Fibroblast of the aortic adventitia (primary cell): Measurements from ENCODE around the gene SLC66A2. TPM values are rescaled to one million over a fixed set of nuclear protein-coding genes. Genes with fewer than 3 reads are reported as not detected.

Experiments used
- DNase-seq: peaks from one replicate; pipeline ENCODE4 v3.0.0-alpha.2; 2010; ENCODE audit warnings: low read depth
- H3K4me3 ChIP-seq: 2 replicates; pipeline ENCODE4 v1.5.1; 2011; ENCODE audit warnings: low read depth, mild to moderate bottlenecking, control low read depth, low read length, moderate library complexity
- total RNA-seq: library from RNA; depleted of rRNA; stranded (reverse); fragments of >200 nt; gene quantifications from 2 replicates; pipeline ENCODE4 v1.2.3, GENCODE V29; 2012; ENCODE audit warnings: low replicate concordance
- TF ChIP-seq, protein P1 (sequence below): IDR thresholded peaks from 2 replicates; pipeline ENCODE4 v1.5.1; 2011; ENCODE audit warnings: mild to moderate bottlenecking, low read length, control low read depth, inconsistent platforms; ENCODE audit not compliant: insufficient read depth

SLC66A2 gene
- total RNA-seq, 1 donor, result 15.6 TPM

DNA sequence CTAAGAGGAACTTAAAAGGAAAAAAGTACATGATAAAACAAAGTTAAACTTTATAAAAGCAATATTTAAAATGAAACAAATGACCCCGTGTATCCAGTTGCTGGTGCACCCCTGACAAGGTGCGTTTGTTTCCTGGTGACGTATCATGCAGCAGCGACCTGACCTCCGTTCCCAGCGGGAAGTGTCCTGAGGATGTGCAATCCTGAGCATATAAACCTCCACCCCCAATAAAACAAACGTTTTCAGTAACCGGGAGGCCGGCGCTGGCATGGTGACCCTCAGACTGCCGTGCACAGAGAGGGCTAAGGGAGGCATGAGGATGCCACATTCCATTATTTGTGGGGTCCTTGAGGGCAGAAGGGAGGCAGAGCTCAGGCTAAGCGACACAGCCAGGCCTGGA lies 14.8 kb downstream of the SLC66A2 start:
- TF ChIP-seq, protein P1, sequence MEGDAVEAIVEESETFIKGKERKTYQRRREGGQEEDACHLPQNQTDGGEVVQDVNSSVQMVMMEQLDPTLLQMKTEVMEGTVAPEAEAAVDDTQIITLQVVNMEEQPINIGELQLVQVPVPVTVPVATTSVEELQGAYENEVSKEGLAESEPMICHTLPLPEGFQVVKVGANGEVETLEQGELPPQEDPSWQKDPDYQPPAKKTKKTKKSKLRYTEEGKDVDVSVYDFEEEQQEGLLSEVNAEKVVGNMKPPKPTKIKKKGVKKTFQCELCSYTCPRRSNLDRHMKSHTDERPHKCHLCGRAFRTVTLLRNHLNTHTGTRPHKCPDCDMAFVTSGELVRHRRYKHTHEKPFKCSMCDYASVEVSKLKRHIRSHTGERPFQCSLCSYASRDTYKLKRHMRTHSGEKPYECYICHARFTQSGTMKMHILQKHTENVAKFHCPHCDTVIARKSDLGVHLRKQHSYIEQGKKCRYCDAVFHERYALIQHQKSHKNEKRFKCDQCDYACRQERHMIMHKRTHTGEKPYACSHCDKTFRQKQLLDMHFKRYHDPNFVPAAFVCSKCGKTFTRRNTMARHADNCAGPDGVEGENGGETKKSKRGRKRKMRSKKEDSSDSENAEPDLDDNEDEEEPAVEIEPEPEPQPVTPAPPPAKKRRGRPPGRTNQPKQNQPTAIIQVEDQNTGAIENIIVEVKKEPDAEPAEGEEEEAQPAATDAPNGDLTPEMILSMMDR, result no peak
- no peak for DNase-seq
- no peak overlapping the region for H3K4me3 ChIP-seq

DNA sequence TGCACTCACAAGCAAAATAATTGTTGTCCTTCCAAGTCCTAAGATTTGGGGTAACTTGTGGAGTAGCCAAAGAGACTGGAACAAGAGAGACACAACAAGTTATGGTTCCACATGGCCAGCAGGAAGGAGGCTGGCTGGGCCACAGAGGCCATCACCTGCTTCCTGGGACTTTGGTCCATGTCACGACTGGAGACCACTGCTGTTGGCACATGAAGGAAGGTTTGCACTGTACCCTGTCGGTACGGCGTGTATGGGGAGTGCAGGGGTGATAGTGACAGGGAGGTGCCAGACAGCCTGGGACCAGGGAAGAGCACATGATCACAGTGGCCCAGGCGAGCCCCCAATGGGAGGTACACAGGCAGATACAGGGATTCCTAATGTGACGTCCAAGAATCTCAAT lies 15.5 kb downstream of the SLC66A2 start:
- TF ChIP-seq, protein P1, result no peak
- no peak overlapping the region for H3K4me3 ChIP-seq

DNA sequence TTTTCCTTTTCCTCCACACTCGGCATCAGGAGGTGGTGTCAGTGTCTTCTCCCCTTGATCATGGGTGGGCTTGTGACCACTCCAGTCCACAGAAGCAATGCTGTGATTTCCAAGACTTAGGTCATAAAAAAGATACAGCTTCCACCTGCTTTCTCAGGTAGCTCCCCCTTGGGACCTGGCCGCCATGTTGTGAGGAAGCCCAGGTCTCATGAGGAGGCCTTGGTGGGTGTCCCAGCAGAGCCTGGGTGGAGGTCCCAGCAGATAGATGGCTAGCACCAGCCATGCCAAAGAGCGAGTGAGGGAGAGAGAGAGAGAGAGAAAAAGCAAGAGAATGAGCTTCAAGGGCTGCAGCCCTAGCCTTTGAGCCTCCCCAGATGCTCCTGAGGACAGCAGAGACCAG lies 16.0 kb downstream of the SLC66A2 start:
- H3K4me3 ChIP-seq, result no peak overlapping the region
- TF ChIP-seq, protein P1, result no peak
- no peak for DNase-seq

More for the DNA sequence above, 15.5 kb downstream of the SLC66A2 start:
- DNase-seq, result no peak

DNA sequence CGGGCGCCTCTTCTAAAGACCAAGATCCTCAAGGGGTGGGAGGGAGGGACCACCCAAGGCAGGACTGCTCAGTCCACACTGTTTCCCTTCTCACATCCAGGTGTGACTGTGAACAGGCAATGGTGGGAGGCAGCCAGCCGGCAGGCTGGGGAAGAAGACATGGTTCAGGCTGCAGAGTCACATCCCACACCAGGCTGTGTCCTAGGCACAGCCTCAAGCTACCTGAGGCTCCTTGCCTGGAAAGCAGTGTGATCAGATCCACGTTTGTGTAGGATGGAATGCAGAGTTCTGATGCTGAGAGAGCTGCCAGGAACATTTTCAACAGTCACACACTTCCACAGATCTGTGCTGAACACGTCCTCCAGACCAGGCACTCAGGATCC lies 16.4 kb downstream of the SLC66A2 start:
- TF ChIP-seq, protein P1, result no peak

DNA sequence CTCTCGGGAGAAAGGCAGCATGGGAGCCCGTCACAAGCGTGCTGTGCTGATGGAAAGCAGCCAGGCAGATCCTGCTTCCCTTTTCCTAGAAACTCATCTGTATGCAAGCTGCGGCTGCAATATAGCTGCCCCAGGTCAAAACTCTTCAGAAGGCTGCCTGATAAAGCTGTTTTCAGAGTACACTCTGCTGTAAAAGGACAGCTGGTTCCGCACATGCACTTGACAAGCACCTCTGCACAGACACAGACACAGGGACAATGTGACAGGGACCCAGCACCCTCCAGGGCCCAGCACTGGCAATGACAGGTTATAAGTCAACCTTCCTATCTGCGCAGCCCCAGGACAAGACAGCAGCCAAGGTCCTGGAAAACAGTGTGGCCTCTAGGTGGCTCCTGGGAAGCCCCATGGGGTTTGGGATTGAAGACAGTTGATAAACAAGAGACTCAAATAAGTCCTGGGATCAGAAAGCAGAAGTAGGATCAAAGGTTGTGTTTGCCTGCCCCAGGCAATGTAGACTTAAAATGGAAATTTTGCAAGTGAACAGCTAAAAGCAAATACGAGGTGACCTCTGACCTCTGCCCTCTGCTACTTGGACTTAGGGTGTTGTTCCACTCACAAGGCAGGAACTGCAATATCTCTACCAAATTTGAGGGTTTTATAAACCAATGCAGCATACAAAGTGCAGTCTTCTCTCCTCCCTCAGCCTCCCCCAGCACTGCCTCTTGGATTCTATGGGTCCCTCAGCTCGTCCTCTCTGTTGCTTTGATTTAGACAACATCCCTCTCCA lies 16.9 kb downstream of the SLC66A2 start:
- TF ChIP-seq, protein P1, result no peak
- DNase-seq, result no peak
- no peak overlapping the region for H3K4me3 ChIP-seq

More for the DNA sequence above, 16.4 kb downstream of the SLC66A2 start:
- no peak overlapping the region for H3K4me3 ChIP-seq
- DNase-seq, result no peak

DNA sequence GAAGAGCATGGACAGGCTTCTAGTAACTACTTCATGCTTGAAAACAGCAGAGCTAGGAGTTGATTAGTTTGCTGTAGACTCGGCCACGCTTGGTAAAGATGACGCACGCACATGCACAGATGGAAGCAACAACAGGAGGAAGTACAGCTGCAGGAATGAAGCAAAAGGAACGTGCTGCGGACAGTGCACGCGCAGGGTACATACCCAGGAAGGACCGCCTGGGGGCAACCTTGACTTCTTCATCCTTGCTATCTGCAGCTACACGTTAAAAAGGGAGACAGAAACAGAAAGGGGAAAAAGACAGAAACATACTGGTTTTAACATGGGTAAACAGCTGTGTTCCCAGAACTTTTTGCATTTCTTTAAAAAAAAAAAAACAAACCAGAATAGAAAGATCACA lies 17.7 kb downstream of the SLC66A2 start:
- DNase-seq, result no peak
- no peak overlapping the region for H3K4me3 ChIP-seq
- TF ChIP-seq, protein P1, result no peak

DNA sequence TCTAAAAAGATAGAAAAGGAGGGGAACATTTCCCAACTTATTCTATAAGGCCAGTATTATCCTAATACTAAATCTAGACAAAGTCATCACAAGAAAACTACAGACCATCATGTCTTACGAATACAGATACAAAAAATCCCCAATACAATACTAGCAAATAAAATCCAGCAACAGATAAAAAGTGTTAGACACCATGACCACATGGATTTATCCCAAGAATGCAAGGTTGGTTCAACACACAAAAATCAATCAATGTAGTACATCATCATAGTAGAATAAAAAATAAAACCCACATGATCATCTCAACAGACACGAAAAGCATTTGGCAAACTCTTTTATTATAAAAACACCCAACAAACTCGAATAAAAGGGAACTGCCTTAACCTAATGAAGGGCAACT lies 18.5 kb downstream of the SLC66A2 start:
- H3K4me3 ChIP-seq, result no peak overlapping the region
- TF ChIP-seq, protein P1, result no peak
- DNase-seq, result no peak
